ENCODE results near the gene ANAPC10. TPM values are rescaled to one million over a fixed set of nuclear protein-coding genes. Genes with fewer than 3 reads are reported as not detected.
A peak's percentile ranks its signal among the peaks of the same experiment; 100 is the strongest.
"Not testable (repeated sequence)": the region's sequence is repeated elsewhere in the genome, so short reads cannot be mapped to it uniquely, and the experiment has no call there.

The ANAPC10 gene
- total RNA-seq, 6 experiments from 2014 or later: 6.0 to 13.0 (median 8.3) TPM

DNA sequence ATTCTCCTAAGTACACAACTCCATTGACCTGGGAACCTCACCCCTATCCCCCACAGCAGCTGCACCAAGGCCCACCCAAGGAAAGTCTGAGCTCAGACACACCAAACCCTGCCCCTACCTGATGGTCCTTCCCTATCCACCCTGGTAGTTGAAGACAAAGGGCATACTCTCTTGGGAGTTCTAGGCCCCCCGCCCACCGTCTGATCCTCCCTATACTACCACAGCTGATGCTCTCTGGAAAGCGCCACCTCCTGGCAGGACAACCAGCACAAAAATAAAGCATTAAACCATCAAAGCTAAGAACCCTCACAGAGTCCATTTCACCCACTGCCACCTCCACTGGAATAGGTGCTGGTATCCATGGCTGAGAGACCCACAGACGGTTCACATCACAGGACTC is 83.6 kb downstream of the ANAPC10 start:
- DNase-seq (no peak), ATAC-seq (no peak)
- H3K4me3 ChIP-seq: no peak overlapping the region
- 100% methylated on average over 3 of the region's 4 CpGs for WGBS (ENCODE audit: insufficient coverage, low coverage, low lambda C conversion rate, missing lambda C conversion rate)
- no peaks in the 10 kb centered on the region for H3K36me3 ChIP-seq
- intact Hi-C loops (cut with DNase I): no loop called here
- no peaks in the 10 kb centered on the region for H3K4me1 ChIP-seq
- no peaks in the 10 kb centered on the region for H3K27me3 ChIP-seq
- H3K27ac ChIP-seq: no peak overlapping the region
- TF ChIP-seq POLR2A (IDR thresholded peaks at IDR 0.05): no peak
- TF ChIP-seq, protein P1, sequence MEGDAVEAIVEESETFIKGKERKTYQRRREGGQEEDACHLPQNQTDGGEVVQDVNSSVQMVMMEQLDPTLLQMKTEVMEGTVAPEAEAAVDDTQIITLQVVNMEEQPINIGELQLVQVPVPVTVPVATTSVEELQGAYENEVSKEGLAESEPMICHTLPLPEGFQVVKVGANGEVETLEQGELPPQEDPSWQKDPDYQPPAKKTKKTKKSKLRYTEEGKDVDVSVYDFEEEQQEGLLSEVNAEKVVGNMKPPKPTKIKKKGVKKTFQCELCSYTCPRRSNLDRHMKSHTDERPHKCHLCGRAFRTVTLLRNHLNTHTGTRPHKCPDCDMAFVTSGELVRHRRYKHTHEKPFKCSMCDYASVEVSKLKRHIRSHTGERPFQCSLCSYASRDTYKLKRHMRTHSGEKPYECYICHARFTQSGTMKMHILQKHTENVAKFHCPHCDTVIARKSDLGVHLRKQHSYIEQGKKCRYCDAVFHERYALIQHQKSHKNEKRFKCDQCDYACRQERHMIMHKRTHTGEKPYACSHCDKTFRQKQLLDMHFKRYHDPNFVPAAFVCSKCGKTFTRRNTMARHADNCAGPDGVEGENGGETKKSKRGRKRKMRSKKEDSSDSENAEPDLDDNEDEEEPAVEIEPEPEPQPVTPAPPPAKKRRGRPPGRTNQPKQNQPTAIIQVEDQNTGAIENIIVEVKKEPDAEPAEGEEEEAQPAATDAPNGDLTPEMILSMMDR (IDR thresholded peaks at IDR 0.05): no peak
- no peaks in the 10 kb centered on the region for H3K9me3 ChIP-seq

DNA sequence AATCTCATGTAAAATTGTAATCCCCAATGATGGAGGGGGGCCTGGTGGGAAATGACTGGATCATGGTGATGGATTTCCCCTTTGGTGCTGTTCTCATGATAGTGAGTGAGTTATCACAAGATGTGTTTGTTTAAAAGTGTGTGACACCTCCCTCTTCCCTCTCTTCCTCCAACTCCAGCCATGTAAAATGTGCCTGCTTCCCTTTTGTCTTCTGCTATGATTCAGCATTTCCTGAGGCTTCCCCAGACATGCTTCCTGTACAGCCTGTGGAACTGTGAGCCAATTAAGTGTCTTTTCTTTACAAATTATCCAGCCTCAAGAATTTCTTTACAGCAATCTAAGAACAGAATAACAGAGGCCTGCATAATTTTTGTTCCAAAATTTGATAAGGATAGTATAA is 85.2 kb downstream of the ANAPC10 start:
- Histone ChIP-seq H3K9me3 (no peaks in the 10 kb centered on the region), H3K36me3 (no peaks in the 10 kb centered on the region), H3K27me3 (no peaks in the 10 kb centered on the region), H3K27ac (no peak overlapping the region), H3K4me1 (no peaks in the 10 kb centered on the region), H3K4me3 (no peak overlapping the region)
- TF ChIP-seq, protein P1 (IDR thresholded peaks at IDR 0.05): no peak
- no peak for TF ChIP-seq POLR2A (IDR thresholded peaks at IDR 0.05)
- ATAC-seq: peak; percentile 60 to 92 (median 76)
- DNase-seq: no peak
- intact Hi-C loops (cut with DNase I): no loop called here

DNA sequence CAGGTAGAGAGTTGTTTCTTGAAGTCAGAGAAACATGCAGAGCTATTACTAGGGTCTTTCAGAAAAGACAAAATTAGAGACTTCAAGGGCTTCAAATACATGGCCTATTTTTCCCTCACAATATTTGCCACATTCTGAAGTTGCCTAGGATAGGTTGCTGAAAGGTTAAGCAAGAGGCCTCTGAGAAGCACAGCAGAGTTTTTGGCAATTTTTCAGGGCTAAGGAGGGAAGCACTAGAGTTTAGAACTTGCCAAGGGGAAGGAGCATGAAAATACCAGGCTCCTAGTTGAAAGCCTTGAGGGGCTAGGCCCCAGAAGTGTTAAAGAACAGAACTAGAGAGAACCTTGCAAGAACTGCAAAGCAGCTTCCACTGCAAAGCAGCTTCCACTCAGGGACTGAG is 86.4 kb downstream of the ANAPC10 start:
- Histone ChIP-seq H3K36me3 (no peaks in the 10 kb centered on the region), H3K27ac (no peak overlapping the region), H3K27me3 (no peaks in the 10 kb centered on the region), H3K4me1 (no peaks in the 10 kb centered on the region), H3K4me3 (no peak overlapping the region), H3K9me3 (no peaks in the 10 kb centered on the region)
- TF ChIP-seq POLR2A (IDR thresholded peaks at IDR 0.05): no peak
- TF ChIP-seq, protein P1 (IDR thresholded peaks at IDR 0.05): no peak
- DNase-seq (no peak), ATAC-seq (peak in 1 of 4 donors; percentile 47)
- intact Hi-C loops (cut with DNase I): no loop called here

DNA sequence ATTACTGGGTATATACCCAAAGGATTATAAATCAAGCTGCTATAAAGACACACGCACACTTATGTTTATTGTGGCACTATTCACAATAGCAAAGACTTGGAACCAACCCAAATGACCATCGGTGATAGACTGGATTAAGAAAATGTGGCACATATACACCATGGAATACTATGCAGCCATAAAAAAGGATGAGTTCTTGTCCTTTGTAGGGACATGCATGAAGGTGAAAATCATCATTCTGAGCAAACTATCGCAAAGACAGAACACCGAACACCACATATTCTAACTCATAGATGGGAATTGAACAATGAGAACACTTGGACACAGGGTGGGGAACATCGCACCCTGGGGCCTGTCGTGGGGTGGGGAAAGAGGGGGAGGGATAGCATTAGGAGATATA is 87.7 kb downstream of the ANAPC10 start:
- 92% methylated on average over 4 of the region's 6 CpGs for WGBS (ENCODE audit: insufficient coverage, low coverage, low lambda C conversion rate, missing lambda C conversion rate)
- H3K4me1 ChIP-seq; H3K27me3 ChIP-seq; DNase-seq; ATAC-seq; H3K4me3 ChIP-seq; H3K9me3 ChIP-seq; H3K36me3 ChIP-seq; H3K27ac ChIP-seq; intact Hi-C loops (cut with DNase I): not testable (repeated sequence)

DNA sequence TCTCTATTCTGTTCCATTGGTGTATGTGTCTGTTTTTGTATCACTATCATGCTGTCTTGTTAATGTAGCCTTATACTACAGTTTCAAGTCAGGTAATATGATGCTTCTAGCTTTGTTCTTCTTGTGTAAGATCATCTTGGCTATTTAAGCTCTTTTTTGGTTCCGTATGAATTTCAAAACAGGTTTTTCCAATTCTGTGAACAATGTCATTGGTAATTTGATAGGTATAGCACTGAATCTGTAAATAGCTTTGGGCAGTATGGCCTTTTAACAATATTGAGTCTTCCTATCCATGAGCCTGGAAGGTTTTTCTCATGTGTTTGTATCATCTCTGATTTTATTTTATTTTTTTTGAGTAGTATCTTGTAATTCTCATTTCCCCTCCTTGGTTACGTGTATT is 94.3 kb downstream of the ANAPC10 start:
- H3K4me3 ChIP-seq: no peak overlapping the region
- no peaks in the 10 kb centered on the region for H3K36me3 ChIP-seq
- H3K9me3 ChIP-seq: no peaks in the 10 kb centered on the region
- H3K27ac ChIP-seq: no peak overlapping the region
- no peak for ATAC-seq
- TF ChIP-seq POLR2A (IDR thresholded peaks at IDR 0.05): no peak
- TF ChIP-seq, protein P1 (IDR thresholded peaks at IDR 0.05): no peak
- H3K27me3 ChIP-seq: no peaks in the 10 kb centered on the region
- WGBS (ENCODE audit: insufficient coverage, low coverage, low lambda C conversion rate, missing lambda C conversion rate): 86% methylated on average over 2 of the region's 2 CpGs
- H3K4me1 ChIP-seq: no peaks in the 10 kb centered on the region
- no peak for DNase-seq
- intact Hi-C loops (cut with DNase I): no loop called here

All from right lobe of liver (tissue), 6 donors.